OCI-M2 (cell line): ENCODE results near the gene PHACTR1.

ENCODE experiments used
- DNase-seq: peaks from one replicate; lab custom pipeline; 2025; ENCODE audit not compliant: unreplicated experiment; lab: John Stamatoyannopoulos, UW

The PHACTR1 gene

GRCh38 chr6:12848964-12849808 lies 132.6 kb downstream of the PHACTR1 start:
- DNase-seq: no peak

GRCh38 chr6:12849809-12850198 lies 133.2 kb downstream of the PHACTR1 start:
- DNase-seq: no peak

GRCh38 chr6:12851123-12851695 lies 134.6 kb downstream of the PHACTR1 start:
- DNase-seq: no peak

GRCh38 chr6:12861603-12862002 lies 145.0 kb downstream of the PHACTR1 start:
- DNase-seq: no peak

- DNase-seq: no peak
Measured at GRCh38 chr6:12865117-12865516, 148.6 kb downstream of the PHACTR1 start.

DNA sequence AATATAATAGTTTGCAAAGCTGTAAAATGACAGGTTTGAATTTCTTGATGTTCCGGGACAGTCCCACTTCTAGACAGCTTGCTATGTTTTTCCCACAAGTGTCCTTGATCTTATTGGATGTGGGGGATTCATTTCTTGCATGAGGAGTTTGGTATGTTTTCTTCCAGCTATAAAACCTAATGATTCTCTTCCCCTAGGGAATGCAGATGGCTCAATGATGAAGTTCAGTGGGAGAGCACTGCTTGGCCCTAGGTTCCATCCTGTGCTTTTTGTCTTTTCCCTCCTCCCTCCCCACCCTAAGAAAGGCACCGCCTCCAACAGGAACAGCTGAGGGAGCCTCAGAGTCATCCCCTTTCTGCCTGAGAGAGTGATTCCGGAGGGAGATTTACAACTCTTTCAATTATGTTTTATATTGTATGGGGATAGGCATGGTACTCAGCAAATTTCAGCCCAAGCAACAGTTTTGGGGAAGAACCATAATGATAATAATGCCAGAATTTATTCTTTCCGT lies 149.2 kb downstream of the PHACTR1 start:
- no peak for DNase-seq

DNA sequence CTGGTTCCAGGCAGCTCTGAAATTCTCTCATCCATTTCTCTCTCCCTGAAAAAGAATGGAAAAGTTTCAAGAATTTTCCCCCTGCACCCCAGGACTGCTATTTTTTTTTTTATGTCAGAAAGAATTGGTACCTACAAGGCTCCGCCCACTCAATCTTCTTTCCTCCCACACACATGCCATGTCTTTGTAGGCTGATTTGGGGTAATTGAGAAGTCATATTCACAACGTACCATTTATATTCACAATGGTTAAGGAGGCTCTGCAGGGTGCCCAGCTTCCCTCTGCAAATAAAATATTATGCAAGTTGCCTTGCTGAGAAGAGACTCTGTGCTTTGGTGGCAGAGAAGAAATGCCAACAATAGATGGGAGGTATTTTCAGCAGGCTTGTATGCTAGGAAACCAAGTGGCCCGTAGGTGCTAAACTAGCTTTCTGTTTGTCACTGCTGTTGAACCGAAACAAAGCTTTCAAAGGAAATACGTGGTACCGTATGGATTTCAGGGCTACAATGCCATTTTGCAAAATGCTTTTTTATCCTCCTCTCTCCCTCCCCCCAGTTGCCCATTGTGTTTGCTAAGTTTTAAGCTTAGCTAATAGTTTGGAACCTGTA lies 150.0 kb downstream of the PHACTR1 start:
- no peak for DNase-seq

GRCh38 chr6:12869816-12870432 lies 153.4 kb downstream of the PHACTR1 start:
- no peak for DNase-seq

GRCh38 chr6:12873691-12874090 lies 157.1 kb downstream of the PHACTR1 start:
- DNase-seq: no peak

GRCh38 chr6:12875051-12875450 lies 158.5 kb downstream of the PHACTR1 start:
- no peak for DNase-seq

GRCh38 chr6:12878741-12879140 lies 162.2 kb downstream of the PHACTR1 start:
- DNase-seq: no peak

- DNase-seq: no peak
Measured at GRCh38 chr6:12882761-12883290, 166.3 kb downstream of the PHACTR1 start.

- no peak for DNase-seq
Measured at GRCh38 chr6:12884983-12885382, 168.4 kb downstream of the PHACTR1 start.

GRCh38 chr6:12886961-12887775 lies 170.6 kb downstream of the PHACTR1 start:
- no peak for DNase-seq

DNA sequence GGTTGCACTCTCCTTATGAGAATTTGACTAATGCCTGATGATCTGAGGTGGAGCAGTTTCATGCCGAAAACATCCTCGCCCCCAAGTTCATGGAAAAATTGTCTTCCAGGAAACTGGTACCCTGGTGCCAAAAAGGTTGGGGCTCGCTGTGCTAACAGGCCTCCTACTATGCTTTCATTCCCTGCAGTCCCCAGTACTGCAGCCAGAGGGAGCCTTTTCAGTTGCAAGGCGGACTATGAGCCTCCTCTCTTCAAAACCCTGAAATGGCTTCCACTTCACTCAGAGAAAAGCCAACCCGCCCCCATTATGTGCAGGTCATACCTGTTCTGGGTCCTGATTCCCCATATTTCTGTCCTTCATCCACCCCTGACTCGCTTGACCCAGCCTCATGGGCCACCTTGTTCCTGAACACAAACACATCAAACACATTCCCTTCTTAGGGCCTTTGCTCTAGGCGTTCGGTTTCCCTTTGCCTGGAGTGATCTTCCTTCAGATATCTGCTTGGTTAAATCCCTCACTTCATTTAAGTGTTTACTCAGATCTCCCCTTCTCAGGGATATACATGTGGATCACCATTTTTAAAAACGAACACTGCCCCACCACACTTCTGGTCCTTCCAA lies 173.7 kb downstream of the PHACTR1 start:
- no peak for DNase-seq

DNA sequence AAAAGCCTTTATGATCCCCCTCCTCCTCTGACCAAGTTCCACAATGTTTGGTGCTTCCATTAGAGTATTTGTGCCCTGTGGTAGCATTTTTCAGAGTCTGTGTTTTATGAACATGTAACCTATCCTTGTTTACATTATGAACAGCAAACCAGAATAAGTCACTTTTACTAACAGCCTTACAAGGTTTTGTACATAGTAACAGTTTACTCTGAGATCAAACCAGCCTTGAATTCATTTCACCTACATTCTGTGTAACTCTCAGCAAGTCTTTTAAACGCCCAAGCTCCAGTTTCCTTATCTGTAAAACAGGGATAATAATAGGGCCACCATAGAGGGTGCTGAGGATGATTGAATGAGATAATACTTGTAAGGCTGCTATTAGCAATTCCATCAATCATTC lies 175.0 kb downstream of the PHACTR1 start:
- no peak for DNase-seq

- DNase-seq: no peak
Measured at GRCh38 chr6:12892151-12892550, 175.6 kb downstream of the PHACTR1 start.

DNA sequence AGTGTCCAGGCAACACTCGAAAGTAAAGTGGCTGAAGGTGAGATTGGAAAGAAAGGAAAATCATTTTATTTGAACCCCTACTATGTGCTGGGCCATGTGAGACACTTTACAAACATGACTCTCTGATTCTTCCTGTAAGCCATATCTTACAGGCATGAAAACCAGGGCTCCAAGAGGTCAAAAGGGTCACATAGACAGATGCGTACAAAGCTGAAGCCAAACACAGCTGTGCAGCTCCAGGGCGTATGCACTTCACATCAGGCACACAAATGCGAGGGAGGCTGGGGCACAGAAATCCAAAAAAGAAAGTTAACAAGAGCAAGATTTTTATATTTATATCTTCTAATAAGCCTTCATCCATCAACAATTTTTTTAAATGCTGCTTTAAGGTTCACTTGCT lies 176.5 kb downstream of the PHACTR1 start:
- DNase-seq: no peak

DNA sequence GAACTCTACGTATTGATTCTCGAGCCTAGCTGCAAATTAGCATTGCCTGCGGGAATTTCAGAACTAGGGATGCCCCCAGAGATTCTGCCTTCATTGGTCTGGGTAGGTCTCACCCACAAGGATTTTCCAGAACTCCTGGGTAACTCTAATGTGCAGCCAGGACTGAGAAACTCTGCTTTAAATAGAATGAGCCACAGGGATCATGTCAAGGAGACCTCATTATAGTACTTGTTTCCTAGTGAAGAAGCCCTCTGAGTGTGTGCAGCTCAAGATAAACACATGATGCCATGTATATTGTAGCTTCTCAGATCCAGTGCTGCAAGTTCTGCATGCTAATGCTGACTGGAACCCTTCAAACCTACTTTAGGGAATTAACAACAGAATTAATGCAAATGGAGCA lies 179.2 kb downstream of the PHACTR1 start:
- no peak for DNase-seq

DNA sequence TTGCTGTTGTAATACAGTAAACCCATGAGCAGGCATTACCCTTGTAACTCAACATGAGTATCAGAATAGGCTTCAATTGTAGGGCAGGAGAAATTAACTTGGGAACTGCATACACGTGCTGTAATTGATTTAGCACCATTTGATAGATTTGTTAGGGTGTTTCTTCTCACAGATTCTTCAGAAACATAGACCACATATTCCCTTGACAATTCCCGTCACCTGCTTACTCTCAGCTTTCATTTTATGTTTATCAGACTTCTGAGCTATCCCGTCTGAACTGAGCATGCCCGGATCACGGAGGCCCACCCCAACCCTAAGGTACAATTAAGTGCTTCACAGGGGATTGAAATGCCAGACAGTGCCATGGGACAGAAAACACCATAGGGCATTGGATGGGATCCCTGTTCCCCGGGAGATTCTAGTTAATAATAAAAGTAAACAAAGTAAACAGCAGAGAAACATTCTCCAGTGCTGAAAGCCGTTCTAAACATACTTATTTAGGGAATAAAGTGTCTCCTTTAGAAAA lies 179.7 kb downstream of the PHACTR1 start:
- DNase-seq: no peak
